Measurements from ENCODE around the gene HECTD3.

DNA sequence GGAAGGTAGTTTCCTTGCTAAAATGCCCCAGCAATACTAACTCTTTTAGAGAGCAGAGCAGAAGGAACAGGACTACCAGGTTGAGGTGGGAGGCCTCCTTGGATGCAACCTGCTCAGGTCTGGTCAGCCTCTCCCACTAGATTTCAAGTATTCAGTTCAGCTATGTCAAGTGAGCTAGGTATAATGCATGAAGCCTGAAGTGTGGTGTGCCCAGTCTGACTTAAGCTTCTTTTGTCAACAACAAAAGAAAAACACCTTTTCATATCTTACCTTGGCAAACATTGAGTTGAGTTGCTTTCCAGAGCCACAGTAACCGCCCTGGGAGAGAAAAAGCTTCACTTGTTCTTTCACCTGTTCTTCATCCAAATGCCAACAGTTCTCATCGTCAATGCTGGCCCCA lies 48.7 kb upstream of the HECTD3 start:
- TF ChIP-seq, protein P1, sequence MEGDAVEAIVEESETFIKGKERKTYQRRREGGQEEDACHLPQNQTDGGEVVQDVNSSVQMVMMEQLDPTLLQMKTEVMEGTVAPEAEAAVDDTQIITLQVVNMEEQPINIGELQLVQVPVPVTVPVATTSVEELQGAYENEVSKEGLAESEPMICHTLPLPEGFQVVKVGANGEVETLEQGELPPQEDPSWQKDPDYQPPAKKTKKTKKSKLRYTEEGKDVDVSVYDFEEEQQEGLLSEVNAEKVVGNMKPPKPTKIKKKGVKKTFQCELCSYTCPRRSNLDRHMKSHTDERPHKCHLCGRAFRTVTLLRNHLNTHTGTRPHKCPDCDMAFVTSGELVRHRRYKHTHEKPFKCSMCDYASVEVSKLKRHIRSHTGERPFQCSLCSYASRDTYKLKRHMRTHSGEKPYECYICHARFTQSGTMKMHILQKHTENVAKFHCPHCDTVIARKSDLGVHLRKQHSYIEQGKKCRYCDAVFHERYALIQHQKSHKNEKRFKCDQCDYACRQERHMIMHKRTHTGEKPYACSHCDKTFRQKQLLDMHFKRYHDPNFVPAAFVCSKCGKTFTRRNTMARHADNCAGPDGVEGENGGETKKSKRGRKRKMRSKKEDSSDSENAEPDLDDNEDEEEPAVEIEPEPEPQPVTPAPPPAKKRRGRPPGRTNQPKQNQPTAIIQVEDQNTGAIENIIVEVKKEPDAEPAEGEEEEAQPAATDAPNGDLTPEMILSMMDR (conservative IDR thresholded peaks at IDR 0.05; ENCODE audit: low read length) = no peak
- no peak for TF ChIP-seq EZH2phosphoT487 (IDR thresholded peaks at IDR 0.05; ENCODE audit: borderline replicate concordance, low read depth, low read length)

Data from OCI-LY7 (cell line).